GM12878 (cell line): ENCODE data around the gene DGKE.
A peak's percentile ranks its signal among the peaks of the same experiment; 100 is the strongest.

Experiments
- CHD1 ChIP-seq: IDR thresholded peaks from 2 replicates; pipeline ENCODE4 v1.6.1; 2012; ENCODE audit warnings: low read depth, low read length, improper control_type of control experiment
- EZH2 ChIP-seq: IDR thresholded peaks from 2 replicates; pipeline ENCODE4 v1.6.1; 2012; ENCODE audit warnings: low read depth, mild to moderate bottlenecking, control low read depth, inconsistent platforms, low read length, borderline replicate concordance; ENCODE audit not compliant: control insufficient read depth
- RAD21 ChIP-seq: IDR thresholded peaks from 2 replicates; pipeline ENCODE4 v1.6.1; 2011; ENCODE audit warnings: mild to moderate bottlenecking, low read depth, low read length, moderate library complexity; ENCODE audit not compliant: insufficient read depth
- ZNF687 ChIP-seq: fragments of 450-650 bp; IDR thresholded peaks from 2 replicates; pipeline ENCODE4 v1.6.1; 2017; ENCODE audit warnings: mild to moderate bottlenecking, moderate library complexity
- TF ChIP-seq, protein P1 (sequence below): fragments of 450-650 bp; formaldehyde crosslinking; IDR thresholded peaks from 2 replicates; pipeline ENCODE4 v1.4.0; 2020; ENCODE audit warnings: mild to moderate bottlenecking, moderate library complexity

GRCh38 chr17:56870081-56870651 lies 36.2 kb downstream of the DGKE start:
- TF ChIP-seq CHD1 (no peak), ZNF687 (peak; percentile 41), RAD21 (no peak), EZH2 (no peak)
- TF ChIP-seq, protein P1, sequence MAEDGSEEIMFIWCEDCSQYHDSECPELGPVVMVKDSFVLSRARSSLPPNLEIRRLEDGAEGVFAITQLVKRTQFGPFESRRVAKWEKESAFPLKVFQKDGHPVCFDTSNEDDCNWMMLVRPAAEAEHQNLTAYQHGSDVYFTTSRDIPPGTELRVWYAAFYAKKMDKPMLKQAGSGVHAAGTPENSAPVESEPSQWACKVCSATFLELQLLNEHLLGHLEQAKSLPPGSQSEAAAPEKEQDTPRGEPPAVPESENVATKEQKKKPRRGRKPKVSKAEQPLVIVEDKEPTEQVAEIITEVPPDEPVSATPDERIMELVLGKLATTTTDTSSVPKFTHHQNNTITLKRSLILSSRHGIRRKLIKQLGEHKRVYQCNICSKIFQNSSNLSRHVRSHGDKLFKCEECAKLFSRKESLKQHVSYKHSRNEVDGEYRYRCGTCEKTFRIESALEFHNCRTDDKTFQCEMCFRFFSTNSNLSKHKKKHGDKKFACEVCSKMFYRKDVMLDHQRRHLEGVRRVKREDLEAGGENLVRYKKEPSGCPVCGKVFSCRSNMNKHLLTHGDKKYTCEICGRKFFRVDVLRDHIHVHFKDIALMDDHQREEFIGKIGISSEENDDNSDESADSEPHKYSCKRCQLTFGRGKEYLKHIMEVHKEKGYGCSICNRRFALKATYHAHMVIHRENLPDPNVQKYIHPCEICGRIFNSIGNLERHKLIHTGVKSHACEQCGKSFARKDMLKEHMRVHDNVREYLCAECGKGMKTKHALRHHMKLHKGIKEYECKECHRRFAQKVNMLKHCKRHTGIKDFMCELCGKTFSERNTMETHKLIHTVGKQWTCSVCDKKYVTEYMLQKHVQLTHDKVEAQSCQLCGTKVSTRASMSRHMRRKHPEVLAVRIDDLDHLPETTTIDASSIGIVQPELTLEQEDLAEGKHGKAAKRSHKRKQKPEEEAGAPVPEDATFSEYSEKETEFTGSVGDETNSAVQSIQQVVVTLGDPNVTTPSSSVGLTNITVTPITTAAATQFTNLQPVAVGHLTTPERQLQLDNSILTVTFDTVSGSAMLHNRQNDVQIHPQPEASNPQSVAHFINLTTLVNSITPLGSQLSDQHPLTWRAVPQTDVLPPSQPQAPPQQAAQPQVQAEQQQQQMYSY (CRISPR knock-in tag) = no peak
